ENCODE results near the gene MTX2. TPM values are rescaled to one million over a fixed set of nuclear protein-coding genes. Genes with fewer than 3 reads are reported as not detected.

Gene MTX2
- total and polyA plus RNA-seq, 2 donors (not counting 3 experiments of a cell fraction or from before 2014, with no cell fraction given) = 31.3 TPM

DNA sequence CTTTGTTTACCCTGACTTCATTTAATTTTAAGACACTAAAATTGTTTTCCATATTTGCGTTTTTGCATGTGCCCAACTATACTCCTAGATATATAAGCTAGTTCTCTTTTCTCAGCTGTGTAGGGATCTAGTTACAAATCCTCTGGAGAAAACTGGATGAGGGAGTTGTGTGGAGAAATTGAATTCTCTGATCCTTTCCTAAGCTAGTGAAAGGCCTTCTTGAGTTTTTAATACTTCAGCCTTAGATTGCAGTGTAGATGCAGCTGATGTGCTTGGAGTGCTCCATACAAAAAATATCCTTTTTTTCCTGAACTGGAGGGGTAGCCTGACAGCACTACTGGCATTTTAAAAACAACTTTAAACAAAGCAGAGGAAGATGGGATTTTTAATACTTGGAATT is 8.6 kb upstream of the MTX2 start:
- Histone ChIP-seq H3K4me1 (ENCODE audit: control insufficient read depth, extremely low read depth, insufficient read depth, low read length) (peaks cover 11% of the 10 kb centered on the region), H3K4me3 (replicated peaks in 1 of 3; ENCODE audit: insufficient read depth in 1 of 3, low read depth in 1 of 3, low read length in 3 of 3) (no peak overlapping the region), H3K27me3 (ENCODE audit: control insufficient read depth in 2 of 2, insufficient read depth in 2 of 2, low read length in 2 of 2) (no peaks in the 10 kb centered on the region), H2AFZ (ENCODE audit: low read depth, low read length) (peak overlapping the region; percentile 44), H3K36me3 (ENCODE audit: control insufficient read depth in 2 of 2, extremely low read depth in 1 of 2, insufficient read depth in 2 of 2, low read length in 2 of 2) (no peaks in the 10 kb centered on the region), H3K9me3 (replicated peaks; ENCODE audit: control insufficient read depth, insufficient read depth, low read length) (no peaks in the 10 kb centered on the region), H3K4me2 (ENCODE audit: insufficient read depth, low read length) (peak overlapping the region; percentile 55), H3K9ac (replicated peaks; ENCODE audit: extremely low read depth, insufficient read depth, low read length) (peak overlapping the region; percentile 14), H3K79me2 (ENCODE audit: control insufficient read depth, insufficient read depth, low read length) (no peaks in the 10 kb centered on the region), H3K9me1 (replicated peaks; ENCODE audit: control insufficient read depth, extremely low read depth, insufficient read depth, low read length) (no peaks in the 10 kb centered on the region), H4K20me1 (replicated peaks; ENCODE audit: control insufficient read depth, extremely low read depth, insufficient read depth, low read length) (no peaks in the 10 kb centered on the region), H3K27ac (ENCODE audit: insufficient read depth, low read depth, low read length) (no peak overlapping the region)
- ChIA-PET CTCF (interaction anchor here (0.8 to 1.9 kb wide), 4 partner anchors 14 to 294 kb away, joined by 3 to 7 read pairs (median 4); no protein-coding TSS in a partner anchor), POLR2A (no interaction called here)
- TF ChIP-seq FOS (IDR thresholded peaks at IDR 0.05; ENCODE audit: borderline replicate concordance, insufficient read depth, low read length) (no peak), MYC (IDR thresholded peaks at IDR 0.05; ENCODE audit: low read depth, low read length) (no peak), POLR2A (IDR thresholded peaks at IDR 0.05; ENCODE audit: low read depth, low read length) (no peak), GATA2 (IDR thresholded peaks at IDR 0.05; ENCODE audit: insufficient read depth, insufficient read length, low read depth, low read length) (no peak), JUN (IDR thresholded peaks at IDR 0.05; ENCODE audit: borderline replicate concordance, insufficient read depth, insufficient read length, low read depth) (no peak), EZH2 (IDR thresholded peaks at IDR 0.05; ENCODE audit: borderline replicate concordance, low read depth, low read length, severe bottlenecking) (no peak), POLR2AphosphoS5 (IDR thresholded peaks at IDR 0.05; ENCODE audit: insufficient read depth, low read depth, low read length) (no peak), MAX (IDR thresholded peaks at IDR 0.05; ENCODE audit: insufficient read depth, insufficient read length) (no peak)
- TF ChIP-seq, protein P1, sequence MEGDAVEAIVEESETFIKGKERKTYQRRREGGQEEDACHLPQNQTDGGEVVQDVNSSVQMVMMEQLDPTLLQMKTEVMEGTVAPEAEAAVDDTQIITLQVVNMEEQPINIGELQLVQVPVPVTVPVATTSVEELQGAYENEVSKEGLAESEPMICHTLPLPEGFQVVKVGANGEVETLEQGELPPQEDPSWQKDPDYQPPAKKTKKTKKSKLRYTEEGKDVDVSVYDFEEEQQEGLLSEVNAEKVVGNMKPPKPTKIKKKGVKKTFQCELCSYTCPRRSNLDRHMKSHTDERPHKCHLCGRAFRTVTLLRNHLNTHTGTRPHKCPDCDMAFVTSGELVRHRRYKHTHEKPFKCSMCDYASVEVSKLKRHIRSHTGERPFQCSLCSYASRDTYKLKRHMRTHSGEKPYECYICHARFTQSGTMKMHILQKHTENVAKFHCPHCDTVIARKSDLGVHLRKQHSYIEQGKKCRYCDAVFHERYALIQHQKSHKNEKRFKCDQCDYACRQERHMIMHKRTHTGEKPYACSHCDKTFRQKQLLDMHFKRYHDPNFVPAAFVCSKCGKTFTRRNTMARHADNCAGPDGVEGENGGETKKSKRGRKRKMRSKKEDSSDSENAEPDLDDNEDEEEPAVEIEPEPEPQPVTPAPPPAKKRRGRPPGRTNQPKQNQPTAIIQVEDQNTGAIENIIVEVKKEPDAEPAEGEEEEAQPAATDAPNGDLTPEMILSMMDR (IDR thresholded peaks at IDR 0.05; ENCODE audit: extremely low read depth in 1 of 2, insufficient read depth in 1 of 2, low read depth in 1 of 2, low read length in 2 of 2) = no peak
- dilution Hi-C loops (cut with MboI; ENCODE audit: extremely low pct_ligation_motif_present, low sequenced_read_pairs) = no loop called here
- FAIRE-seq (no peak), DNase-seq (ENCODE audit: low read depth, low spot score) (no peak)
- no TSS peak for BruUV-seq (replicated peaks)
- intact Hi-C loops (cut with micrococcal nuclease) = loop anchor here (1.0 kb wide), 1 partner anchor 9 kb away; the partner anchor contains the start of gene MTX2
